ENCODE data around the gene DNM3.

The DNM3 gene

DNA sequence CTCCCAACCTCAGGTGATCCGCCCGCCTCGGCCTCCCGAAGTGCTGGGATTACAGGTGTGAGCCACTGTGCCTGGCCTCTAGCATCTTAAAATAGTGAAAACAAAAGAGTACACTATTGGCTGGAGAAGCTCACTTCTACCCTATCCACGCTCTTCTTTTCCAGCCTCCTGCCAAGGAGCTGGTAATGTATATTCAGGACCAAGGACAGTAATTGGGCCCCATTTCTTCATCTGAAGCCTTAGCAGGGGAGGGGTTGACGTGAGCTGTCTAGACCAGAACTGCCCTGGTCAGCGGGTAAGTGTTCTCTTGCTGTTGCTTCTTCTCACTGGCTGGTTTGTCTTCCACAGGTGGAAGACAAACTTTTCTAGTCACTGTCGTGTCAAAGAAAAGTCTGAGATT, 70.2 kb downstream of the DNM3 start:
- Histone ChIP-seq H3K36me3 (ENCODE audit: control insufficient read depth, insufficient read depth, low read length) (no peaks in the 10 kb centered on the region), H3K27me3 (ENCODE audit: control insufficient read depth, insufficient read depth, low read length) (no peaks in the 10 kb centered on the region), H3K4me3 (ENCODE audit: low read length) (no peak overlapping the region), H3K9me3 (ENCODE audit: control insufficient read depth, low read length) (no peaks in the 10 kb centered on the region), H3K4me1 (ENCODE audit: control insufficient read depth, insufficient read depth, low read length) (peaks cover 14% of the 10 kb centered on the region), H3K9ac (ENCODE audit: low read length) (no peak overlapping the region)

DNA sequence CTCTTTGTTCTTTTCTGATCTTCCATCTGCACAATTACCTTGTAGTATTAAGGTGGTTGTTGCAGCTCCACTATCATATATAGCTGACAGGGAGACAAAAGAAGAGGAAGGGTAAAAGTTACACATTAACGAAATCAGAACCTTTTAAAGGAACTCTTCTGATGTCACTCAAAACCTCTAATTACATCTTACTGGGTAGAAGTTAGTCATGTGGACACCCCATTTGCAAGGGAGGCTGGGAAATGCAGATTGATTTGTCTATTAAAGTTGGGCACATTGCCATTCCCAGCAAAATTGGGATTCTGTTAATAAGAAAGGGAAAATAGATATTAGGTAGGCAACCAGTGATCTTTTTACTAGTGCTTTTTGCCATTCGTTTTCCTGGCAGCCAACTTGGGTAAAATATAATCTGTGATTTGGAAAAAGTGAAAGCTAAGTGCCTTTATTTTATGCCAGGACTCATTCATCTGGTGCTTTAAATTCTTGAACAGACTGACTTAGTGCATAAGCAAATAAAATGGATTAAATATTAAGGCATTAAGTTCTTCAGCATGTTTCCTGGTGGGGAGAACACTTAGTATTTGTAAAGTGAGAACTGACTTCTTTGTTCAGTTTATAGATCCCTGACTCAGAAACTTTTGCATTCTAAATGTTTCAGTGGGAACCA, 71.3 kb downstream of the DNM3 start:
- Histone ChIP-seq H3K4me3 (ENCODE audit: low read length) (no peak overlapping the region), H3K36me3 (ENCODE audit: control insufficient read depth, insufficient read depth, low read length) (no peaks in the 10 kb centered on the region), H3K4me1 (ENCODE audit: control insufficient read depth, insufficient read depth, low read length) (peaks cover 14% of the 10 kb centered on the region), H3K9ac (ENCODE audit: low read length) (no peak overlapping the region), H3K27me3 (ENCODE audit: control insufficient read depth, insufficient read depth, low read length) (no peaks in the 10 kb centered on the region), H3K9me3 (ENCODE audit: control insufficient read depth, low read length) (no peaks in the 10 kb centered on the region)

DNA sequence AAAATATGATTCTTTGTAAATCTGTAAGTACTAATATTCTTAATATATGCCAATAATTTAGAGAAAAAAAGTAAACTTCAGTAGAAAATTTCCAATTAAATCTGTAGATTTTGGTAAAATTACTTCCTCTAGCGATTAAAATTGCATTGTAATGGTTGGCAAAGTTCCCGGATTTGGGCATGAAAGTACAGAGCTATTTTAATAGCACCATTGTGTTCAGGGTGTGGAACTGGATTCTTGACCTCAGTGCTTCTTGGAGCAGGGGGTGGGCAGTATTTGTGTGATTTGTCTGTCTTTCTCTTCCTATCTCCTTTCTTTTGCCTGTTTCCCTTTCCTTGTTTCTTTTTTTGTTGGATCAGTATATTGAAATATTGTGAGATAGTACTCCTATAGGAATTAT, 72.1 kb downstream of the DNM3 start:
- Histone ChIP-seq H3K9me3 (ENCODE audit: control insufficient read depth, low read length) (no peaks in the 10 kb centered on the region), H3K9ac (ENCODE audit: low read length) (no peak overlapping the region), H3K27me3 (ENCODE audit: control insufficient read depth, insufficient read depth, low read length) (no peaks in the 10 kb centered on the region), H3K4me3 (ENCODE audit: low read length) (no peak overlapping the region), H3K4me1 (ENCODE audit: control insufficient read depth, insufficient read depth, low read length) (peaks cover 14% of the 10 kb centered on the region), H3K36me3 (ENCODE audit: control insufficient read depth, insufficient read depth, low read length) (no peaks in the 10 kb centered on the region)

DNA sequence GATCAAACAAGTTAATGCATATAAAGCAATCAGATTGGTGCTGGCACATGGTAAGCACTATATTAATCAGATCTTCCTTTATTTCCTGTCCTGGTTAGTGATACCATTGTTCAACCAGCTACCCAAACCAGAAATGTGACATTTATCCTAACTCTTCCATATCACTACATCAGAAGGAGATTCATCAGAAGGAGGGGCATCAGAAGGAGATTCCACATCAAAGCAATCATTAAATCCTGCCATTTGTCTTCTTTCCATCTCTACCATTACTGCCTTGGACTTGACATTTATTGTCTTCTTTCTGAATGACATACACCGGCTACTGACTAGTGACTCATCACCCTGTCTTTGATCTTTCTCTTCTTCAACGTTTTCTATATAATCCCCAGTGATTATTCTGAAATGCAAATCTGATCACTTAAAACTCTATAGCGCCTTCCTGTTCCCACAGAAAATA, 75.0 kb downstream of the DNM3 start:
- no peak overlapping the region for H3K4me3 ChIP-seq (ENCODE audit: low read length)
- no peaks in the 10 kb centered on the region for H3K36me3 ChIP-seq (ENCODE audit: control insufficient read depth, insufficient read depth, low read length)
- H3K9me3 ChIP-seq (ENCODE audit: control insufficient read depth, low read length), result no peaks in the 10 kb centered on the region
- H3K27me3 ChIP-seq (ENCODE audit: control insufficient read depth, insufficient read depth, low read length), result no peaks in the 10 kb centered on the region
- H3K4me1 ChIP-seq (ENCODE audit: control insufficient read depth, insufficient read depth, low read length), result peaks cover 18% of the 10 kb centered on the region
- H3K9ac ChIP-seq (ENCODE audit: low read length), result no peak overlapping the region

DNA sequence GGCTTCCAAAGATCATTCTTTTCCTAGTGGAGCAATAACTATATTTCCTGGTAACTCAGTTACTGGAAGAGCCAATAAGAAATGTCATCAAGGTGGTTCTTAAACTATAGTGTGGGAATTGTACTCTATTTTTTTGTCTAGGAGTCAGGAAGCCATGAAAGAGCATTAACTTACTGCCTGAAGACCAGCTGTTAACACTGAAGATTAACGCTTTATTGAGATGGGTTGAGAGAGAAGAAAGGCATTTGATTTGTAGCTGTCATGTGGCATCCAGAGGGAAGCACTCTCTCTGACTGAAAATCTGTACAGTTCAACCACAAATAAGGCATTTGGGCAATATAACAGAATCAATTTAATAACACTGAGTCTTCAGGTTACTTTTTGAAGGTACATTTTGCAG, 76.0 kb downstream of the DNM3 start:
- Histone ChIP-seq H3K9ac (ENCODE audit: low read length) (no peak overlapping the region), H3K4me1 (ENCODE audit: control insufficient read depth, insufficient read depth, low read length) (peaks cover 17% of the 10 kb centered on the region), H3K9me3 (ENCODE audit: control insufficient read depth, low read length) (no peaks in the 10 kb centered on the region), H3K36me3 (ENCODE audit: control insufficient read depth, insufficient read depth, low read length) (no peaks in the 10 kb centered on the region), H3K27me3 (ENCODE audit: control insufficient read depth, insufficient read depth, low read length) (no peaks in the 10 kb centered on the region), H3K4me3 (ENCODE audit: low read length) (no peak overlapping the region)

DNA sequence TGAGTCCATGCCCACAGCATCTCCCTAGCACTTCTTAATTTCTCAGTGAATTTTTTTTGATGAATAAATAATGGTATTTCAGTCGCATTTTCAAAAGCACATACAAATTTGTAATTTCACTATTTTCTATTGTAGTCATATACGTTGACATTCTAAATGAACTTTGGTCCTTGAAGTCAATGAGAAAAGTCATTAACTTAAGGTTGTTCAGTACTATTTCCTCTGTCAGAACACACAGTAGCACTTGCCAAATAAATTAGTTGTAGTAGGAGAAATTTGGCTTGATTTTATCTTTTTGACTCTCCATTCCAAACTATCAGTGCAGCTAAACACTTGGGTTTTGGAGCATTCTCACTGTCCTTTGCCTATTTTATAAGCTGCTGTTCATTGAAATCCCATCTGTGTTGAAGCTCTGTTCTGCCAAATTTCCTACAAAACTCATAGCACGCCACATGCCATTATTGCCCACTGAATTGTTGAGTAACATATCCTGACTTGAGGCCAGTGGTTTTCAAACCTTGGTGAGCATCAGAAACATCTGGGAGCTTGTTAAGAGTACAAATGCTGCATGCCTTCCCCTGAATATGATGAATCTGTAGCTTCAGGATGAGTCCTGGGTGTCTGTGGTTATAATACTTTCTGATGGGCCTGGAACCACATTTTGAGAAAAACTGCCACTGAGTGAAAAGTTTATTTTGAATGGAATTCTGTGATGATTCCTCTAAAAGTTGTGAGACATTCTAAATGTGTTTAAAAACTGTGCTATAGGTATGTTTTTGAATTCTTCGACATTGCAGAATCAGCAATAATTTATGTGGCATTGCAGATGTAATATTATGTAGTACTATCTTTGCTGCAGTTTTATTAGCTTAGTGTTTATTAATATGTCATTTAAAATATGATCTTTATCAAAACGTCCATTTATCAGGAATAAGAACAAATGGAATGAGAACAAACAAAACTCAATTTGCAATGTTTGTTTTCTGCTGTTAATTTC, 78.9 kb downstream of the DNM3 start:
- Histone ChIP-seq H3K27me3 (ENCODE audit: control insufficient read depth, insufficient read depth, low read length) (no peaks in the 10 kb centered on the region), H3K4me3 (ENCODE audit: low read length) (no peak overlapping the region), H3K9ac (ENCODE audit: low read length) (no peak overlapping the region), H3K4me1 (ENCODE audit: control insufficient read depth, insufficient read depth, low read length) (peaks cover 4% of the 10 kb centered on the region), H3K36me3 (ENCODE audit: control insufficient read depth, insufficient read depth, low read length) (no peaks in the 10 kb centered on the region), H3K9me3 (ENCODE audit: control insufficient read depth, low read length) (no peaks in the 10 kb centered on the region)

DNA sequence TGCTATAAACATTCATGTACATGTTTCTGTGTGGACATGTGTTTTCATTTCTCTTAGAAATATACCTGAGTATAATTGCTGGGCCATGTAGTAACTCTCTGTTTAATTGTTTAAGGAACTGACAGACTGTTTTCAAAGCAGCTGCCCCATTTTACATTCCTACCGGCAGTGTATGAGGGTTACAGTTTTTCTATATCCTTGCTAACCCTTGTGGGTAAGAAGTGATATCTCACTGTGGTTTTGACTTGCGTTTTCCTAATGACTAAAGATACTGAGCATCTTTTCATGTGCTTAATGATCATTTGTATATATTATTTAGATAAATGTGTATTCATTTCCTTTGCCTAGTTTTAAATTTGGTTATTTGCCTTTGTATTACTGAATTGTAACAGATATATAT, 81.7 kb downstream of the DNM3 start:
- Histone ChIP-seq H3K4me1 (ENCODE audit: control insufficient read depth, insufficient read depth, low read length) (peaks cover 6% of the 10 kb centered on the region), H3K9me3 (ENCODE audit: control insufficient read depth, low read length) (no peaks in the 10 kb centered on the region), H3K36me3 (ENCODE audit: control insufficient read depth, insufficient read depth, low read length) (no peaks in the 10 kb centered on the region), H3K4me3 (ENCODE audit: low read length) (no peak overlapping the region), H3K9ac (ENCODE audit: low read length) (no peak overlapping the region), H3K27me3 (ENCODE audit: control insufficient read depth, insufficient read depth, low read length) (no peaks in the 10 kb centered on the region)

DNA sequence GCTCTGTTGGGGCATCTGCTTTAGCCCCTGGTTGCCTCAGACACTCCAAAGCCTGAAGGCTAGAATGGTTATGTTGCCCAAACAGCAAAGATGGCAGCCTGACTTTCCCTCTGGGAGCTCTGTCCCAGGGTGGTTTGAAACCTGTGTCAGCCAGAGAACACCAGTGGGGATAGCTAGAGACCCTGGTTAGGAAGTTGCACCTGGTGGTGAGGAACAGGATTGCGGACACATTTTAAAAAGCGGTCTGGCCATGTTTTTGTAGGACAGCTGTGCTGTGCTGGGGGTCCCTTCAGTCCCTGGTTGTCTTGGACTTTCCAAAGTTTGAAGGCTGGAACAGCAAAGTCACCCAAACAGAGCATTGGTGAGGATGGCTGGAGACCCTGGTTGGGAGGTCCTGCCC, 87.8 kb downstream of the DNM3 start:
- Histone ChIP-seq H3K9me3 (ENCODE audit: control insufficient read depth, low read length) (no peaks in the 10 kb centered on the region), H3K27me3 (ENCODE audit: control insufficient read depth, insufficient read depth, low read length) (peaks cover 15% of the 10 kb centered on the region), H3K4me3 (ENCODE audit: low read length) (no peak overlapping the region), H3K9ac (ENCODE audit: low read length) (no peak overlapping the region), H3K36me3 (ENCODE audit: control insufficient read depth, insufficient read depth, low read length) (no peaks in the 10 kb centered on the region), H3K4me1 (ENCODE audit: control insufficient read depth, insufficient read depth, low read length) (peaks cover 21% of the 10 kb centered on the region)

DNA sequence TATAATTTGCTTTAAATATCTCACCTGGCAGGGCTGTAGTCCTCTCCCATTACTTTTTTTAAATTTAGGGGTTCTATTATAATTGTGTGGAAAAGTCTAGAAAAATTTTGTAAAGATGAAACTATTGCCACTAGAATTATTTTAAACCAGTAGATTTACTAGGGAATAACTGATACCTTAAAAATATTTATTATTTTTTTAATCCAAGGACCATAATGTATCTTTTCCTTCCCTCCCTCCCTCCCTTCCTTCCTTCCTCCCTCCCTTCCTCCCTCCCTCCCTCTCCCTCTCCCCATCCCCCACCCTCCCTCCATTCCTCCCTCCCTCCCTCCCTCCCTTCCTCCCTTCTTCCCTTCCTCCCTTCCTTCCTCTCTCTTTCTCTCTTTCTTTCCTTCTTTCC, 90.5 kb downstream of the DNM3 start:
- Histone ChIP-seq H3K27me3 (ENCODE audit: control insufficient read depth, insufficient read depth, low read length) (peaks cover 20% of the 10 kb centered on the region), H3K4me3 (ENCODE audit: low read length) (no peak overlapping the region), H3K9ac (ENCODE audit: low read length) (no peak overlapping the region), H3K4me1 (ENCODE audit: control insufficient read depth, insufficient read depth, low read length) (peaks cover 21% of the 10 kb centered on the region), H3K9me3 (ENCODE audit: control insufficient read depth, low read length) (no peaks in the 10 kb centered on the region), H3K36me3 (ENCODE audit: control insufficient read depth, insufficient read depth, low read length) (no peaks in the 10 kb centered on the region)

DNA sequence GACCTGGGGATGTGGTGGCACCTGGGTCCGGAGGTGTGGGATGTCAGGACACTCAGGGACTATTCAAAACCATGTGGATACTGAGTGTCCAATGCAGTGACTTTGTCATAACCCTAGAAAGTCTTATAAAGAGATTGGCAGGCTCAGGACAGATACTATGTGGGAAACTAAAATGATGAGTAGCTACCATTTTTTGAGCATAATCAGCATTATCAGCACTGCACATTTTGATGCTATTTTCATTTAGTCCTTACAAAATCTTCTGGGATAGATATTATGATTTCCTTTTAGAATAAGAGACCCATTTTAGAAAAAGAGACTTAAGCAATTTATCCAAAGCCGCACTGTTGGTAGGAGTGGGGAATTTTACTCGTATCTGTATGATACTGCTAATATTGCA, 93.4 kb downstream of the DNM3 start:
- H3K9ac ChIP-seq (ENCODE audit: low read length), result no peak overlapping the region
- no peak overlapping the region for H3K4me3 ChIP-seq (ENCODE audit: low read length)
- H3K4me1 ChIP-seq (ENCODE audit: control insufficient read depth, insufficient read depth, low read length), result peaks cover 12% of the 10 kb centered on the region
- H3K27me3 ChIP-seq (ENCODE audit: control insufficient read depth, insufficient read depth, low read length), result peaks cover 12% of the 10 kb centered on the region
- no peaks in the 10 kb centered on the region for H3K36me3 ChIP-seq (ENCODE audit: control insufficient read depth, insufficient read depth, low read length)
- no peaks in the 10 kb centered on the region for H3K9me3 ChIP-seq (ENCODE audit: control insufficient read depth, low read length)

DNA sequence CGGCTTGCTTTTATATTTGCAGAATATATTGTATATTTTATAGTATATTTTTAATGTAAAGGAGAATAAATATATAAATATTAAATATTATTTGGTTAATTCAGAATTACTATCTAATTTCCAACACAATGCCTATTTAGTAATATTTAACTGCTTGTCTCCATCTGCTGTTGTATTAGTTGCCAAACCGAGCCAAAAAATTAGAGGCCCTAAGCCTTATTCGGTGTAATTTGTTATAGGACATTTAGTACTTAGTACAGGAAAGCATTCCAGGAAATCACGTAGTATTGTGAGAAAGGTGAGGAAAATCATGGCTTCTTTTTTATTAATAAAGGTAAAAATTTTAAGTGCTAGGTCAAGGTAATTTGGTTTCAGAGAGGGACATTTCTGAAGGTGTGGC, 93.8 kb downstream of the DNM3 start:
- H3K4me3 ChIP-seq (ENCODE audit: low read length), result no peak overlapping the region
- peaks cover 12% of the 10 kb centered on the region for H3K4me1 ChIP-seq (ENCODE audit: control insufficient read depth, insufficient read depth, low read length)
- H3K9ac ChIP-seq (ENCODE audit: low read length), result no peak overlapping the region
- H3K27me3 ChIP-seq (ENCODE audit: control insufficient read depth, insufficient read depth, low read length), result peaks cover 11% of the 10 kb centered on the region
- no peaks in the 10 kb centered on the region for H3K9me3 ChIP-seq (ENCODE audit: control insufficient read depth, low read length)
- no peaks in the 10 kb centered on the region for H3K36me3 ChIP-seq (ENCODE audit: control insufficient read depth, insufficient read depth, low read length)

DNA sequence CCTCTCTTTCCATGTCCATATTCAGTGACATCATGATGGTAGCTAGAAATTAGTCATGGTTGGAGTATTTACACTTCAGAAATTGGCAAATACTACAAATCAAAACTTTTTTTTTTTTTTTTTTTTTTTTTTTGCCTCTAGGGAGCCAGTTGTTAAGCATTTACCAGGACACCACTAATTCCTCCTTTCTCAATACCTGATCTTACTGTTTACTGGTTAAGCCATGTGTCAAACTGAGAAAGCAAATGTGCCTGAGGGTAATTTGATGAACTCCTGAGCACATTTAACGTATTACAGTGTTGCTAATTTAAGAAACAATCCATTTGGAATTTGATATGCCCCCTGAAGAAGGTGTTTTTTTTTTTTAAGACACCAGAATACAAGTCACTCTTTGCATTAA, 94.4 kb downstream of the DNM3 start:
- peaks cover 12% of the 10 kb centered on the region for H3K4me1 ChIP-seq (ENCODE audit: control insufficient read depth, insufficient read depth, low read length)
- no peak overlapping the region for H3K9ac ChIP-seq (ENCODE audit: low read length)
- H3K36me3 ChIP-seq (ENCODE audit: control insufficient read depth, insufficient read depth, low read length), result no peaks in the 10 kb centered on the region
- no peaks in the 10 kb centered on the region for H3K9me3 ChIP-seq (ENCODE audit: control insufficient read depth, low read length)
- H3K27me3 ChIP-seq (ENCODE audit: control insufficient read depth, insufficient read depth, low read length), result peaks cover 5% of the 10 kb centered on the region
- no peak overlapping the region for H3K4me3 ChIP-seq (ENCODE audit: low read length)

Data from mucosa of stomach (tissue), 1 donor.